ENCODE measurements around the gene IKZF4. TPM values are rescaled to one million over a fixed set of nuclear protein-coding genes. Genes with fewer than 3 reads are reported as not detected.

The IKZF4 gene
- total and polyA plus RNA-seq, 2 of the 8 experiments (the other 6 are each of a cell fraction or from before 2014, with no cell fraction given): 8.0 to 13.3 TPM

GRCh38 chr12:56004211-56004610, 16.6 kb upstream of the IKZF4 start:
- Histone ChIP-seq H4K5ac (ENCODE audit: insufficient read length, low read depth, low read length) (no peak overlapping the region), H3K4ac (replicated peaks; ENCODE audit: insufficient read length, low read depth, low read length) (no peak overlapping the region), H3K79me2 (ENCODE audit: control insufficient read depth in 1 of 2, insufficient read depth in 2 of 2, low read length in 2 of 2) (no peaks in the 10 kb centered on the region; a peak in 1 of 4 replicates), H4K20me1 (replicated peaks in 1 of 2; ENCODE audit: control insufficient read depth in 1 of 2, insufficient read depth in 2 of 2, low read length in 2 of 2) (no peaks in the 10 kb centered on the region), H3K56ac (replicated peaks; ENCODE audit: insufficient read length, low read depth, low read length) (no peak overlapping the region), H3K4me3 (ENCODE audit: extremely low read depth in 1 of 4, insufficient read depth in 2 of 4, low read depth in 3 of 4, low read length in 4 of 4) (no peak overlapping the region), H3K23ac (ENCODE audit: insufficient read length) (no peak overlapping the region), H2AK5ac (ENCODE audit: low read depth, low read length) (no peak overlapping the region), H3K4me2 (ENCODE audit: insufficient read depth in 1 of 2, low read depth in 2 of 2, low read length in 2 of 2) (no peak overlapping the region), H2BK15ac (ENCODE audit: low read length) (no peak overlapping the region), H3K23me2 (ENCODE audit: low read depth, low read length) (peaks cover 9% of the 10 kb centered on the region), H3K36me3 (ENCODE audit: control insufficient read depth in 2 of 4, insufficient read depth in 4 of 4, low read length in 3 of 4) (peaks cover 0 to 20% (median 5%) of the 10 kb centered on the region in 4 experiments; a peak in 5 of 8 replicates), H2AFZ (ENCODE audit: low read length) (no peak overlapping the region), H2BK20ac (ENCODE audit: low read length) (no peak overlapping the region), H3K27me3 (replicated peaks in 1 of 4; ENCODE audit: control insufficient read depth in 3 of 4, extremely low read depth in 1 of 4, insufficient read depth in 3 of 4, low read length in 3 of 4) (no peaks in the 10 kb centered on the region), H3K18ac (ENCODE audit: extremely low read depth, low read length) (no peak overlapping the region), H3K79me1 (ENCODE audit: low read depth, low read length) (peaks cover 2% of the 10 kb centered on the region; the same call in 1 of the 2 replicates), H2BK5ac (ENCODE audit: low read depth, low read length) (no peak overlapping the region), H2BK120ac (replicated peaks; ENCODE audit: low read depth, low read length) (no peak overlapping the region), H4K91ac (replicated peaks; ENCODE audit: insufficient read length, low read length) (no peak overlapping the region), H3K14ac (ENCODE audit: insufficient read length) (no peak overlapping the region), H3K9ac (replicated peaks in 1 of 4; ENCODE audit: extremely low read depth in 1 of 4, low read depth in 3 of 4, low read length in 3 of 4) (no peak overlapping the region), H3K9me3 (ENCODE audit: insufficient read depth in 2 of 2, low read depth in 1 of 2, low read length in 1 of 2) (no peaks in the 10 kb centered on the region), H4K8ac (ENCODE audit: extremely low read depth, insufficient read depth, low read length) (no peak overlapping the region; the same call in 1 of the 2 replicates), H3K27ac (ENCODE audit: low read depth, low read length) (no peak overlapping the region), H3K4me1 (replicated peaks in 1 of 4; ENCODE audit: control insufficient read depth in 3 of 4, insufficient read depth in 4 of 4, low read length in 3 of 4) (peaks cover 0 to 4% (median 2%) of the 10 kb centered on the region in 4 experiments; a peak in 3 of 7 replicates), H2BK12ac (ENCODE audit: low read depth, low read length) (no peak overlapping the region)
- WGBS, 2 experiments (ENCODE audit: extremely low coverage in 1 of 2, insufficient coverage in 1 of 2, insufficient read length in 1 of 2, insufficient replicate concordance in 2 of 2, low coverage in 1 of 2, low lambda C conversion rate in 2 of 2, missing lambda C conversion rate in 1 of 2): 95% methylated on average over 10 of the region's 10 CpGs; no CpG with 5 or more reads in 1 of the 2 experiments
- ChIA-PET POLR2A (ENCODE audit: partially characterized antibody) (no interaction called here), CTCF (ENCODE audit: partially characterized antibody) (interaction anchor here (0.8 to 1.3 kb wide), 2 partner anchors 25 to 69 kb away, joined by 3 read pairs; no protein-coding TSS in a partner anchor)
- no peak for DNase-seq (ENCODE audit: low read depth in 1 of 2, low spot score in 2 of 2)
- FAIRE-seq: no peak
- no peak for TF ChIP-seq SP1 (IDR thresholded peaks at IDR 0.05; ENCODE audit: low read depth, low read length)
- no peak for TF ChIP-seq TAF1 (IDR thresholded peaks at IDR 0.05; ENCODE audit: low read depth, low read length)
- TF ChIP-seq JUN (IDR thresholded peaks at IDR 0.05; ENCODE audit: low read depth, low read length): no peak
- no peak for TF ChIP-seq RAD21 (IDR thresholded peaks at IDR 0.05 in 1 of 2, conservative IDR thresholded peaks at IDR 0.05 in 1 of 2; ENCODE audit: low read depth in 2 of 2, low read length in 2 of 2)
- TF ChIP-seq JUND (IDR thresholded peaks at IDR 0.05; ENCODE audit: low read length): no peak
- no peak for TF ChIP-seq SP4 (IDR thresholded peaks at IDR 0.05; ENCODE audit: low read length)
- TF ChIP-seq RNF2 (IDR thresholded peaks at IDR 0.05; ENCODE audit: borderline replicate concordance, low read depth, low read length, missing control alignments, poor library complexity, severe bottlenecking): no peak
- no peak for TF ChIP-seq BACH1 (IDR thresholded peaks at IDR 0.05; ENCODE audit: low read length)
- TF ChIP-seq SAP30 (IDR thresholded peaks at IDR 0.05; ENCODE audit: insufficient read depth, insufficient replicate concordance, low read length): no peak
- no peak for TF ChIP-seq TCF12 (IDR thresholded peaks at IDR 0.05; ENCODE audit: low read depth, low read length)
- no peak for TF ChIP-seq CBX5 (IDR thresholded peaks at IDR 0.05; ENCODE audit: low read depth, low read length)
- TF ChIP-seq MAX (IDR thresholded peaks at IDR 0.05): no peak
- no peak for TF ChIP-seq KDM4A (IDR thresholded peaks at IDR 0.05; ENCODE audit: low read depth, low read length, severe bottlenecking)

Data from H1 (cell line).